OCI-LY7 (cell line): ENCODE results near the gene ARHGAP18. TPM values are rescaled to one million over a fixed set of nuclear protein-coding genes. Genes with fewer than 3 reads are reported as not detected.

Experiments
- BruUV-seq: library from RNA; stranded (reverse); fragments of 400-500 nt; replicated peaks from 2 replicates; lab custom pipeline; 2021; lab: Mats Ljungman, UMichigan
- CTCF ChIA-PET: fragments of 300-600 bp; sonication (Branson Sonifier 250); formaldehyde crosslinking; loops from one replicate; lab custom pipeline; 2022; ENCODE audit warnings: antibody characterized with exemption; ENCODE audit not compliant: unreplicated experiment; lab: Charles Lee
- POLR2A ChIA-PET: fragments of 300-600 bp; sonication (Branson Sonifier 250); formaldehyde crosslinking; loops from one replicate; lab custom pipeline; 2022; ENCODE audit warnings: antibody characterized with exemption; lab: Charles Lee
- DNase-seq: peaks from one replicate; pipeline ENCODE4 v3.0.0-alpha.2; 2015; ENCODE audit warnings: low spot score
- H2AFZ ChIP-seq: fragments of 200-600 bp; sonication (generic), shearing (Covaris generic); 2 replicates; pipeline ENCODE4 v1.6.1; 2014; ENCODE audit warnings: mild to moderate bottlenecking, antibody characterized with exemption, low read length, moderate library complexity
- H3K27ac ChIP-seq: fragments of 200-600 bp; sonication (generic); 2 replicates; pipeline ENCODE4 v1.5.1; 2014; ENCODE audit warnings: mixed run types, low read depth, mild to moderate bottlenecking, moderate library complexity, low read length, inconsistent platforms; ENCODE audit not compliant: poor library complexity, severe bottlenecking
- H3K36me3 ChIP-seq: fragments of 200-600 bp; sonication (generic); 2 replicates; pipeline ENCODE4 v1.6.1; 2014; ENCODE audit warnings: mild to moderate bottlenecking, antibody characterized with exemption, low read length, moderate library complexity, mixed read lengths; ENCODE audit not compliant: insufficient read depth
- H3K4me1 ChIP-seq: fragments of 200-600 bp; sonication (generic); 2 replicates; pipeline ENCODE4 v1.5.1; 2014; ENCODE audit warnings: mild to moderate bottlenecking, low read length; ENCODE audit not compliant: insufficient read depth, poor library complexity, severe bottlenecking
- H3K4me2 ChIP-seq: fragments of 200-600 bp; sonication (generic); 2 replicates; pipeline ENCODE4 v1.6.1; 2014; ENCODE audit warnings: mild to moderate bottlenecking, low read length
- H3K4me3 ChIP-seq: fragments of 200-600 bp; sonication (generic); 2 replicates; pipeline ENCODE4 v1.5.1; 2014; ENCODE audit warnings: mild to moderate bottlenecking, low read depth, low read length; ENCODE audit not compliant: poor library complexity, severe bottlenecking
- H3K79me2 ChIP-seq: fragments of 200-600 bp; sonication (generic); 2 replicates; pipeline ENCODE4 v1.6.1; 2016; ENCODE audit warnings: low read depth, mild to moderate bottlenecking, low read length, moderate library complexity, mixed read lengths; ENCODE audit not compliant: insufficient read depth
- H3K9me2 ChIP-seq: fragments of 200-600 bp; sonication (generic); 2 replicates; pipeline ENCODE4 v1.6.1; 2016; ENCODE audit warnings: mild to moderate bottlenecking, low read length, mixed read lengths; ENCODE audit not compliant: insufficient read depth
- H3K9me3 ChIP-seq: fragments of 200-600 bp; sonication (generic); 2 replicates; pipeline ENCODE4 v1.6.1; 2014; ENCODE audit warnings: mild to moderate bottlenecking, mixed run types, low read length, mixed read lengths
- H4K20me1 ChIP-seq: fragments of 200-600 bp; sonication (generic); 2 replicates; pipeline ENCODE4 v1.6.1; 2014; ENCODE audit warnings: mild to moderate bottlenecking, antibody characterized with exemption, low read length, moderate library complexity, mixed read lengths; ENCODE audit not compliant: insufficient read depth
- CTCF ChIP-seq: fragments of 200-600 bp; sonication (generic); conservative IDR thresholded peaks from 2 replicates; pipeline ENCODE4 v1.5.1; 2014; ENCODE audit warnings: mild to moderate bottlenecking, antibody characterized with exemption, low read length, moderate library complexity, mixed read lengths
- EZH2phosphoT487 ChIP-seq: fragments of 200-600 bp; sonication (generic); IDR thresholded peaks from 2 replicates; pipeline ENCODE4 v1.6.1; 2018; ENCODE audit warnings: low read depth, borderline replicate concordance, mild to moderate bottlenecking, mixed run types, antibody characterized with exemption, low read length, moderate library complexity, mixed read lengths
- intact Hi-C: fragments of 100-400 bp; cut with micrococcal nuclease; formaldehyde crosslinking; loops from one replicate; pipeline ENCODE4 v1.10.0; 2022; ENCODE audit not compliant: unreplicated experiment
- total RNA-seq, 2 experiments: library from RNA; depleted of rRNA in 1 of 2; stranded (reverse); fragments of >200 nt in 1 of 2; shearing (Covaris generic) in 1 of 2; gene quantifications; 2 replicates each; pipeline ENCODE4 v1.2.3, GENCODE V29; 2014 to 2022

The ARHGAP18 gene
- total RNA-seq, 2 experiments from 2014 or later: 4.8 to 7.5 TPM

- DNase-seq: no peak
- no peaks in the 10 kb centered on the region for H3K9me2 ChIP-seq
- no peak overlapping the region for H3K4me2 ChIP-seq
- H2AFZ ChIP-seq: no peak overlapping the region
- H3K27ac ChIP-seq: no peak overlapping the region
- no peak overlapping the region for H3K4me3 ChIP-seq
- H3K79me2 ChIP-seq: no peaks in the 10 kb centered on the region
- no TSS peak for BruUV-seq
- H3K4me1 ChIP-seq: no peaks in the 10 kb centered on the region
- H3K9me3 ChIP-seq: no peaks in the 10 kb centered on the region
- no peaks in the 10 kb centered on the region for H3K36me3 ChIP-seq
- intact Hi-C loops: no loop called here
- TF ChIP-seq CTCF: no peak
- TF ChIP-seq EZH2phosphoT487: no peak
- no peaks in the 10 kb centered on the region for H4K20me1 ChIP-seq
- CTCF ChIA-PET: no interaction called here
- POLR2A ChIA-PET: interaction anchor here (1.0 kb wide), 1 partner anchor 9 kb away, joined by 3 read pairs; no protein-coding TSS in a partner anchor
Measured at GRCh38 chr6:129646642-129647041, 63.3 kb downstream of the ARHGAP18 start.

- Histone ChIP-seq H3K9me2 (no peaks in the 10 kb centered on the region), H3K4me2 (no peak overlapping the region), H4K20me1 (no peaks in the 10 kb centered on the region), H3K79me2 (no peaks in the 10 kb centered on the region), H3K4me3 (no peak overlapping the region), H3K27ac (no peak overlapping the region), H3K36me3 (no peaks in the 10 kb centered on the region), H3K9me3 (no peaks in the 10 kb centered on the region), H2AFZ (no peak overlapping the region), H3K4me1 (no peaks in the 10 kb centered on the region)
- POLR2A ChIA-PET: interaction anchor here (1.0 kb wide), 1 partner anchor 9 kb away, joined by 3 read pairs; no protein-coding TSS in a partner anchor
- intact Hi-C loops: no loop called here
- TF ChIP-seq EZH2phosphoT487 (no peak), CTCF (no peak)
- BruUV-seq: no TSS peak
- DNase-seq: no peak
- CTCF ChIA-PET: no interaction called here
Measured at GRCh38 chr6:129645830-129646579, 64.0 kb downstream of the ARHGAP18 start.

- no peak for DNase-seq
- no peak overlapping the region for H3K4me3 ChIP-seq
- no peaks in the 10 kb centered on the region for H4K20me1 ChIP-seq
- BruUV-seq: no TSS peak
- H3K36me3 ChIP-seq: no peaks in the 10 kb centered on the region
- no peak overlapping the region for H3K27ac ChIP-seq
- no peaks in the 10 kb centered on the region for H3K79me2 ChIP-seq
- H3K4me2 ChIP-seq: no peak overlapping the region
- TF ChIP-seq CTCF: no peak
- TF ChIP-seq EZH2phosphoT487: no peak
- no peaks in the 10 kb centered on the region for H3K4me1 ChIP-seq
- CTCF ChIA-PET: no interaction called here
- H3K9me2 ChIP-seq: no peaks in the 10 kb centered on the region
- H3K9me3 ChIP-seq: no peaks in the 10 kb centered on the region
- no peak overlapping the region for H2AFZ ChIP-seq
- POLR2A ChIA-PET: no interaction called here
- intact Hi-C loops: no loop called here
Measured at GRCh38 chr6:129645106-129645829, 64.7 kb downstream of the ARHGAP18 start.
